Measurements from ENCODE around the gene MED15. TPM values are rescaled to one million over a fixed set of nuclear protein-coding genes. Genes with fewer than 3 reads are reported as not detected.

Gene MED15
- total RNA-seq, 1 experiment from 2014 or later, result 40.2 TPM

Other genes with a start within 250 kb of the MED15 start
- gene RTN4R, start 239.3 kb upstream of the MED15 start, total RNA-seq (2014; rRNA removed; shearing (Covaris generic)), result 0.05 TPM in 1 of 2 replicates, not detected in the other
- gene DGCR6L, start 187.6 kb upstream of the MED15 start, total RNA-seq (2014; rRNA removed; shearing (Covaris generic)), result 93.1 and 101 TPM in 2 replicates
- gene ZNF74, start 113.5 kb upstream of the MED15 start, total RNA-seq (2014; rRNA removed; shearing (Covaris generic)), result 9.9 and 11.5 TPM in 2 replicates
- gene SCARF2, start 69.8 kb upstream of the MED15 start, total RNA-seq (2014; rRNA removed; shearing (Covaris generic)), result 50.5 and 56.5 TPM in 2 replicates
- 13.0 and 24.2 TPM in 2 replicates for gene KLHL22, start 11.8 kb upstream of the MED15 start, total RNA-seq (2014; rRNA removed; shearing (Covaris generic))

Data from SJSA1 (cell line).